Mesenteric fat pad (tissue), 1 donor: Measurements from ENCODE around the gene UNC13B. TPM values are rescaled to one million over a fixed set of nuclear protein-coding genes. Genes with fewer than 3 reads are reported as not detected.

Experiments used
- DNase-seq: peaks from one replicate; pipeline ENCODE4 v3.0.0-alpha.2; 2020; ENCODE audit warnings: low spot score
- total RNA-seq: library from RNA; stranded (reverse); fragmentation: NEBNext Ultra II Directional; extraction: Animal tissue kit (Norgen Biotek cat#: 25700); gene quantifications from one replicate; pipeline ENCODE4 v1.2.1, GENCODE V29; 2021
- donor health status: DM: yes; HTN: yes; CAD: no.

The UNC13B gene
- total RNA-seq, 1 donor from 2014 or later = 29.0 TPM

- no peak for DNase-seq
Observed at GRCh38 chr9:35318741-35319140, 156.9 kb downstream of the UNC13B start.

- DNase-seq = no peak
Observed at GRCh38 chr9:35322075-35322885, 160.5 kb downstream of the UNC13B start.

DNA sequence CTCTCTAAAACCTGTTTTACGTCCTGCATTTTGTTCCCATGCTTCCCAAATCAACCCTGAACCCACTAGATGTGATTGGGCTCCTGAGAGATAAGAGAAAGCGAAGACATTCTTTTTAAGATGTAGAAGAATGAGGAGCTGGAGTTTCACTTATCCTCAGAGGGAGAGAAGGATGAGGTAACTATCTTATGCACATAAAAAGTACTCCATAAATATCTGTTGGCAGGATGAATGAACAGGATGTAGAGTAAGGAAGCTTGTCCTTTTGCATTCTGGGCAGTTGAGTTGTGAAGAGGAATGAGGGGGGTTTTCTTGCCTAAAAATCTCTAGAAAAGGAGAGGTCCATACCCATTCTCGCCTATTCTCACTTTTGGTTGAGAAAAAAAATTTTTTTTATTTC, 163.2 kb downstream of the UNC13B start:
- no peak for DNase-seq

DNA sequence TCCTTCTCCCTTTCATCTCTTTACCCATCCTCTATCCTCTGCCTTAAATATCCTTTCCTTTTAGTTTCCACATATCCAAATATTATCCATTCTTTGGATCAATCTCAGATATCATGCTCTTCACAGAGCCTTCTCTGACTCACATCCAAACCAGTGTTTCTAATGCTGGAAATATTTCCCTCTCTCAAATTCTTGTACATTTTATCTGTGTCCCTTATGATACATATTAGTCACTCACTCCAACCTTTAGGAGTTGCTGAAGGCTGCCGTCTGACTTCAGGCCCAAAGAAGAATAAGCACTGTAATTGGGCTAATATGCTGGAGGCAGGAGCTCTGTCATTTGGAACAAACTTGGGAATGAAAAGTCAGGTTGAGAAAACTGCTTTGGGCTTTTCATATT, 171.7 kb downstream of the UNC13B start:
- DNase-seq = no peak

DNA sequence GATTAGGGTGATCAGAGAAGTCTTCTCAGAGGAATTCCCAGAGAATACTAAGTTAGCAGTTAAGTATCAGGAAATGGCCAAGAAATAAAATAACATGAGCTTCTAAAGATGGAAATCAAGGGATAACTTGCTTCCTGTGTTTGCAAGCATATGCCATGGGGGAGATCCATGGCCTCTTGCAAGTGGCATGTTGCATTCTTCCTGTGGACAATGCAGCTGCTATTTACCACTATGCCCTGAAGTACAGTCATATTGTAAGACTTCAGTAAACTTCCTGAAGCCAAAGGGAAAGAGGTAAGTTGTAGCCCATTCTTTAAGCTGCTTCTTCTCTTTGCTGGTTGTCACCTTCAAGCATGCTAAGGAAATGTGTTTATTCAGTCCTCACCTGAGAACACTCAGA, 173.4 kb downstream of the UNC13B start:
- no peak for DNase-seq

- DNase-seq = no peak
Observed at GRCh38 chr9:35338086-35338485, 176.3 kb downstream of the UNC13B start.

- DNase-seq = no peak
Observed at GRCh38 chr9:35338561-35339274, 176.9 kb downstream of the UNC13B start.

DNA sequence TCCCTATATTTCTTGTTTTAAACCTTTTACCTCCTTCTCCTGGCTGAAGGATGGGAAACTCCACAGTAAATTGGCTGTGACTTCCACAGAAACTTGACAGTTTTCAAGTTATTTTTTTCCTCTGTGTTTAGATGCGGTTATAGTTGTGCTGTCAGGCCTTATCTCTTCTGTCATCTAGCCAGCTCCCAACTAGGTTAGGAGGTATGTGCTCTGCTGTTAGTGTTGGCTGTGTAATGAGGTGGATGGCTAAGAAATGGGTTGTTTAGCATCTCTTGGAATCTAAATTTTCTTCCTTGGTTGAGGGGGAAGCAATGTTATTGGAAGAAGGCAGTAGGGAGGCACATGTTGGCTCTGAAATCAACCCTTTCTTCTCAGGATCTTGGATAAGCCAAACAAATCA, 178.2 kb downstream of the UNC13B start:
- no peak for DNase-seq

GRCh38 chr9:35341021-35341420, 179.2 kb downstream of the UNC13B start:
- DNase-seq = no peak

- DNase-seq = no peak
Observed at GRCh38 chr9:35341585-35341984, 179.8 kb downstream of the UNC13B start.

DNA sequence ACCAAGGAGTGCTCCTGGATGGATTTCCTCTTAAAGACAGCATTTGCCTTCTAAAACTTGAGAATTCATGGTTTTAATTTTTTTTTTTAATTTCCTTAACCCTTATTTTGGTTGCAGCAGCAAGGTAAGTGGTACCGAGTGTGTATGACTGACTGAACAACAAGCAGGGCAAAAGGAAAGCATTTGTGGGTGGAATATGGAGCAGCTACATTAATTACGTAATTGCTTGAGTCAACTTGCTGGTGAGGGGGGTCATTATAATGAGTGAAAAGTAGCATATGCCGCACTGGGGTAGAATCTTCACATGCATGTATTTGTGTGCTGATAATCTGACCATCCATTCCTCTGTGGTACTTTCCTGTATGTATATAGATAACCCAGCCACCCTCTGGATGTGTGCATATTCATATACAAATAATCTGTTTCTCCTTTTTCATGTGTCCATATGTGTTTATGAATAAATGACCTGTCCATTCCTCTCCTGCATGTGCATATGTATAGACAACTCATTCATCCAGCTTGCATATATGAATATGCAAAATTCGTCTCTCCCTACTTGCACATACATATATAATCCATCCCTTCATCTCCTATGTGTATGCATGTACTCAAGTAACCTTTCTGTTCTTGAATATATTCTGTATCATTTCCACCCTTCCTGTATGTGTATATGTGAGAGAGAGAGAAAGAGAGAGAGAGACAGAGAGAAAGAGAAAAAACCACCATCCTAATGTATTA, 180.6 kb downstream of the UNC13B start:
- no peak for DNase-seq

DNA sequence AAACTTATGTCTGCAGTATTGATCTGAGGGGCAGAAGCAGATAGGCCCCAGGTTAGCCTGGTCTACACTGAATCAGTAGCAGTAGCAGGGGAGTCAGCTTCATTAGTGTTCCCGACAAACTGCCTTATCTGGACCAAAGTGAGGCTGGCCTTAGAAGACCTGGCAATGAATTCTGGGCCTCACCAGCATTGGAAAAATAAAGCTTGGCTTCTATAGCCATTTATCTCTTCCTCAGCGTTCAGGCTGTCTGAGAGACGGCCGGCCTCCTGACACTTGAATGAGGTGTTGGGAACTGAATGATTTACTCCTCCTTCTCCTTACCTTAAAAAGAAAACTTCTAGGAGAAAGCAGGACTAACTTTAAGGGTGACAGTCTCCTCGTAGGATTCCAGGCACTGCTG, 186.3 kb downstream of the UNC13B start:
- no peak for DNase-seq

DNA sequence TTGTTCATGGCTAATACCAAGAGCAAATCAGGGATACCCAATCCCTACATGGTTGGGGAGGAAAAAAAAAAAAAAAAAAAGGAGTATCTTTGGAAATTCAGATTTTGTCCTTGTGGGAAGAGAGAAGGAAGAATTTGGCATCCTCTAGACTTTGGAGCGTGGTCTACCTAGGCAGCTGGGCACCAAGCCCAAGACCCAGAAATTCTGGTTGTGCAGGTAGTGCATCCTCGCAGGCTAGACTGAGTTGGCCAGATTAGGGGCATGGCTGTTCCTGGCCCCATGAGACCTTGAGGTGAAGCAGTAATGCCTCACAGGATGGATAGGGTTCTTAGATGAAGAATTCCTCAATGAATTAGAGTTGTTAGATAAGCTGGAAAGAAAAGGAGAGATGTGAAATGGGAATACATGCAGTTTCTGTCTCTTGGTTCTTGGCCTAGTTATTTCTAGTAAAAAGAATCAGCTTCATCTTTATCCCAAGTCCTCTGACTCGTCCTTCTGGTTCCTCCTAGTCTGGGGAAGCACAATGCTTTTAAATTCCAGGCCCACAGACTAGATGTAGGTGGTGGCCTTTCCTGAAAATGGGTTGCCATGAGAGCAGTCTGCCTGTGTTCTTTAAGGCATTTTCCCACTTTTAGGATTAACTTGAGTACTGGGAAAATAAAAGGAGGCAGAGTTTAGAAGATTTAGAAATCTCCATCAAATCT, 187.6 kb downstream of the UNC13B start:
- DNase-seq = no peak

DNA sequence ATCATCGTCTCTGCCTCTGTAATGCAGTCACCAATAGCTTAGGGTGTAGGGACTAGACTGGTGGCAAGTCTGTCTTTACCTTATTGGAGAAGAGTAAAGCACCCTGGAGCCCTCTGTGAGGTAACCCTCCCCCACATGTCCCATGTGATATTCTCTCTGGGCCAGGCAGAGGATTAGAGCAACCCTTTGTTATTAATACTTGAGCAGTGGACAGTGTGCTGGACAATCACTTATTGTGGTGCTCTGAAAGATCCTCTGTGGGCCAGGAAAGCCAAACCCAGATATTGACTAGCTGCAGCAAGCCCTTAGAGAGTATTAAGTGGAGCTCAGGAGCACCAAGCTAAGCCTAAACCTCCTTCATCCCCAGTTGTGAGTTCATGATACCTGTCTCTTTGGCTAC, 188.4 kb downstream of the UNC13B start:
- DNase-seq = no peak

- no peak for DNase-seq
Observed at GRCh38 chr9:35350827-35351549, 189.2 kb downstream of the UNC13B start.

DNA sequence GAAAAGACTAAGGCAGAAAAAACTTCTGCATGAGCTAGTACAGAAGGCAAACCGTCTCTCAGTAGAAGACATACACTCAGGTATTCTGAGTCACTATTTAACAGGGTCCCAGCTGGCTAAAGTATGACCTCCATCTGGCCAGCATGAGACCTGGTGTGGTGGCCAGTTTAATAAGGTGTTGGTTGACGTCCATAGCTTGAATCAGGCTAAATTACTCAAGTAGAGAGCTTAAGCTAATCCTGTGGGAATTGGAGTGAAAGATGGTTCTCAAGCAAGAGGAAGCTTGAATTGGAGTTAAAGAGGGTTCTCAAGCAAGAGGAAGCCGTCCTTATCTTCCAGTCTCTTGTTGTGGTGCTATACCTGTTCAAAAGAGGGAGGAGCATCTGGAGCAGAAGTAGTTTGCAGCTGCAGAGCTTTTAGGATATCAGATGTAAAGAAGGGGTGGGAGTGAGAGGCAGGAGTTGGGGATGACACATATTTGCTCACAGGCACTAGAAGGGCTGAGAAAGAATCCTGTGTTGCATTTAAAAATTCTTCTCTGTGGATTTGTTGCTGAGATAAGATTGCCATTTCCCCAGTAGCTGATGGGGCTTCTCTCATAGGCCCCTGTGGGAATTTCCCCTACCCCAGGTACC, 192.0 kb downstream of the UNC13B start:
- DNase-seq = no peak

GRCh38 chr9:35355939-35356338, 194.1 kb downstream of the UNC13B start:
- no peak for DNase-seq

GRCh38 chr9:35357116-35357515, 195.3 kb downstream of the UNC13B start:
- DNase-seq = no peak

- no peak for DNase-seq
Observed at GRCh38 chr9:35357826-35358225, 196.0 kb downstream of the UNC13B start.
